Sigmoid colon (tissue), 7 donors: ENCODE measurements around the gene SLC24A4. TPM values are rescaled to one million over a fixed set of nuclear protein-coding genes. Genes with fewer than 3 reads are reported as not detected.
A peak's percentile ranks its signal among the peaks of the same experiment; 100 is the strongest.

Source experiments
- DNase-seq: peaks from one replicate; pipeline ENCODE4 v3.0.0-alpha.2; 2019
- H3K27ac ChIP-seq, 4 donors: fragments of 200-600 bp; sonication (generic); one replicate each; pipeline ENCODE4 v1.5.1; 2016 to 2019; ENCODE audit warnings: mild to moderate bottlenecking in 1 of 4
- H3K27me3 ChIP-seq, 3 donors: fragments of 200-600 bp; sonication (generic); one replicate each; pipeline ENCODE4 v1.5.1; 2019; ENCODE audit warnings: mild to moderate bottlenecking in 1 of 3
- H3K36me3 ChIP-seq, 4 donors: fragments of 200-600 bp; sonication (generic); one replicate each; pipeline ENCODE4 v1.5.1; 2016 to 2019
- H3K4me1 ChIP-seq, 4 donors: fragments of 200-600 bp; sonication (generic); one replicate each; pipeline ENCODE4 v1.5.1; 2017 to 2019
- H3K4me3 ChIP-seq, 4 donors: fragments of 200-600 bp; sonication (generic); one replicate each; pipeline ENCODE4 v1.5.1; 2017 to 2019; ENCODE audit warnings: mild to moderate bottlenecking in 2 of 4, moderate library complexity in 1 of 4
- H3K9me3 ChIP-seq, 4 donors: fragments of 200-600 bp in 3 of 4; sonication (generic) in 3 of 4; one replicate each; pipeline versions ENCODE4 v1.5.1 to v1.6.1; 2013 to 2019
- EP300 ChIP-seq, 4 donors: sonication (generic); formaldehyde crosslinking; IDR thresholded peaks; one replicate each; pipeline ENCODE4 v1.6.1; 2017; ENCODE audit warnings: antibody characterized with exemption in 4 of 4
- POLR2A ChIP-seq, 2 donors: fragments of 450-650 bp; IDR thresholded peaks; one replicate each; pipeline ENCODE4 v1.6.1; 2016; ENCODE audit warnings: antibody characterized with exemption in 2 of 2, mild to moderate bottlenecking in 2 of 2, moderate library complexity in 2 of 2
- POLR2AphosphoS5 ChIP-seq, 4 donors: sonication (generic); formaldehyde crosslinking; IDR thresholded peaks; one replicate each; pipeline ENCODE4 v1.6.1; 2017; ENCODE audit warnings: antibody characterized with exemption in 4 of 4
- WGBS, 2 donors: extraction: QIAGEN DNeasy Blood & Tissue Kit; methylation state at CpG; one replicate each; pipeline ENCODE4 v1.1.7; 2013; 5-methylcytosine and 5-hydroxymethylcytosine counted together
- intact Hi-C: fragments of 100-400 bp; cut with DNase I; formaldehyde crosslinking; loops from one replicate; pipeline ENCODE4 v1.15.1; 2023
- polyA plus RNA-seq, 3 donors: library from polyadenylated mRNA; stranded (reverse); fragments of 200-250 nt; gene quantifications; one replicate each; pipeline ENCODE4 v1.2.3, GENCODE V29; 2013
- total RNA-seq, 4 donors: library from RNA; depleted of rRNA; stranded (reverse); fragments of >200 nt; gene quantifications; one replicate each; pipeline ENCODE4 v1.1.0, GENCODE V29; 2016
- TF ChIP-seq, protein P1 (sequence below), 4 experiments: fragments of 450-650 bp in 3 of 4; fragments of 200-600 bp in 1 of 4; IDR thresholded peaks; one replicate each; pipeline ENCODE4 v1.5.1; 2016 to 2019; ENCODE audit warnings: antibody characterized with exemption in 4 of 4, mild to moderate bottlenecking in 3 of 4, moderate library complexity in 2 of 4
- donor health status: healthy with polysubstance abuse.
- donor health status: Bipolar disorder and iron deficiency.
- donor health status: healthy.

SLC24A4 gene
- total and polyA plus RNA-seq, 7 donors, result under 0.01 to 1.4 (median 0.77) TPM; not detected in 1

- Histone ChIP-seq H3K4me3 (no peak overlapping the region), H3K9me3 (no peaks in the 10 kb centered on the region), H3K4me1 (peaks cover 0 to 9% (median 4%) of the 10 kb centered on the region in 4 donors), H3K36me3 (no peaks in the 10 kb centered on the region), H3K27me3 (no peaks in the 10 kb centered on the region), H3K27ac (peak overlapping the region in 1 of 4 donors; percentile 11)
- WGBS, 2 donors, result 7 to 28% methylated on average over 6 of the region's 6 CpGs
- intact Hi-C loops, result no loop called here
- TF ChIP-seq, protein P1, sequence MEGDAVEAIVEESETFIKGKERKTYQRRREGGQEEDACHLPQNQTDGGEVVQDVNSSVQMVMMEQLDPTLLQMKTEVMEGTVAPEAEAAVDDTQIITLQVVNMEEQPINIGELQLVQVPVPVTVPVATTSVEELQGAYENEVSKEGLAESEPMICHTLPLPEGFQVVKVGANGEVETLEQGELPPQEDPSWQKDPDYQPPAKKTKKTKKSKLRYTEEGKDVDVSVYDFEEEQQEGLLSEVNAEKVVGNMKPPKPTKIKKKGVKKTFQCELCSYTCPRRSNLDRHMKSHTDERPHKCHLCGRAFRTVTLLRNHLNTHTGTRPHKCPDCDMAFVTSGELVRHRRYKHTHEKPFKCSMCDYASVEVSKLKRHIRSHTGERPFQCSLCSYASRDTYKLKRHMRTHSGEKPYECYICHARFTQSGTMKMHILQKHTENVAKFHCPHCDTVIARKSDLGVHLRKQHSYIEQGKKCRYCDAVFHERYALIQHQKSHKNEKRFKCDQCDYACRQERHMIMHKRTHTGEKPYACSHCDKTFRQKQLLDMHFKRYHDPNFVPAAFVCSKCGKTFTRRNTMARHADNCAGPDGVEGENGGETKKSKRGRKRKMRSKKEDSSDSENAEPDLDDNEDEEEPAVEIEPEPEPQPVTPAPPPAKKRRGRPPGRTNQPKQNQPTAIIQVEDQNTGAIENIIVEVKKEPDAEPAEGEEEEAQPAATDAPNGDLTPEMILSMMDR (IDR thresholded peaks at IDR 0.05), result no peak
- TF ChIP-seq POLR2A (IDR thresholded peaks at IDR 0.05), result no peak
- TF ChIP-seq EP300 (IDR thresholded peaks at IDR 0.05), result no peak
- TF ChIP-seq POLR2AphosphoS5 (IDR thresholded peaks at IDR 0.05), result no peak
- no peak for DNase-seq
Observed at GRCh38 chr14:92421751-92422150, 98.8 kb downstream of the SLC24A4 start.

DNA sequence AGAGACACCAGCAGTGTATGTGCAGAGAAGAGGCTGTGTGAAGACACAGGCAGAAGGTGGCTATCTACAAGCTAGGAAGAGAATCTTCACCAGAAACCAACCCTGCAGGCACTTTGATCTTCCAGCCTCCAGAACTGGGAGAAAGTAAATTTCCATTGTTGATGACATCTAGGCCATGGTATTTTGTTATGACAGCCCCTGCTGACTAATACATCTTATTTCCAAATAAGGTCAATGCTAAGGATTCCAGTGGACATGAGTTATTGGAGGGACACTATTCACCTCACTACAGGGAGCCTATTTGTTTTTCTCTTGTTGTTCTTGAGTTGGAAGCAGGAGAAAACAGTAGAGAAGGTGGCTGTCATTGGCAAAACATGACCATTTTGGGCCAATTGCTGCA, 102.1 kb downstream of the SLC24A4 start:
- no peaks in the 10 kb centered on the region for H3K36me3 ChIP-seq
- H3K27me3 ChIP-seq, result no peaks in the 10 kb centered on the region
- no peak overlapping the region for H3K4me3 ChIP-seq
- H3K4me1 ChIP-seq, result peaks cover 0 to 15% (median 6%) of the 10 kb centered on the region in 4 donors
- TF ChIP-seq EP300 (IDR thresholded peaks at IDR 0.05) (no peak), POLR2A (IDR thresholded peaks at IDR 0.05) (no peak), POLR2AphosphoS5 (IDR thresholded peaks at IDR 0.05) (peak in 1 of 4 donors; percentile 16)
- no peak for DNase-seq
- intact Hi-C loops, result no loop called here
- H3K9me3 ChIP-seq, result no peaks in the 10 kb centered on the region
- peak overlapping the region in 1 of 4 donors; percentile 58 for H3K27ac ChIP-seq

DNA sequence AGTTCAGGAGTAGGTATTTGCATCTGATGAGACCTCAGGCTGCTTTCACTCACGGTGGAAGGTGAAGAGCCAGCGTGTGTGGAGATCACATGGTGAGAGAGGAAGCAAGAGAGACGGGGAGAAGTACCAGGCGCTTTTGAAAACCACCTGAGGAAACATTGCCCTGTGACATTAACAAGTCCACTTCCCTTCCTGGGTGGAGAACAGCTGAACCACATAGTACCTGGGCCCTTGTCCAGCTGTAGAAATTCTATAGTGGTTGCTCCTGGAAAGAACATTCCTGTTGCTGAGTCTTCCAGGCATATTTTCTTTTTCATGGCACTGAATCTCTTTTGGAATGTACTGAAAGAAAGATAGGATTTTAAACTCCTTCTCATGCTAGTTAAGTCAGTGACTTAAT, 103.3 kb downstream of the SLC24A4 start:
- Histone ChIP-seq H3K27me3 (no peaks in the 10 kb centered on the region), H3K9me3 (no peaks in the 10 kb centered on the region), H3K4me1 (peaks cover 0 to 15% (median 6%) of the 10 kb centered on the region in 4 donors), H3K36me3 (no peaks in the 10 kb centered on the region), H3K4me3 (no peak overlapping the region), H3K27ac (peak overlapping the region in 1 of 4 donors; percentile 58)
- WGBS, 2 donors, result 26 to 60% methylated on average over 4 of the region's 4 CpGs
- intact Hi-C loops, result no loop called here
- no peak for TF ChIP-seq POLR2A (IDR thresholded peaks at IDR 0.05)
- TF ChIP-seq, protein P1 (IDR thresholded peaks at IDR 0.05), result no peak
- TF ChIP-seq EP300 (IDR thresholded peaks at IDR 0.05), result no peak
- TF ChIP-seq POLR2AphosphoS5 (IDR thresholded peaks at IDR 0.05), result peak in 1 of 4 donors; percentile 55
- DNase-seq, result no peak

DNA sequence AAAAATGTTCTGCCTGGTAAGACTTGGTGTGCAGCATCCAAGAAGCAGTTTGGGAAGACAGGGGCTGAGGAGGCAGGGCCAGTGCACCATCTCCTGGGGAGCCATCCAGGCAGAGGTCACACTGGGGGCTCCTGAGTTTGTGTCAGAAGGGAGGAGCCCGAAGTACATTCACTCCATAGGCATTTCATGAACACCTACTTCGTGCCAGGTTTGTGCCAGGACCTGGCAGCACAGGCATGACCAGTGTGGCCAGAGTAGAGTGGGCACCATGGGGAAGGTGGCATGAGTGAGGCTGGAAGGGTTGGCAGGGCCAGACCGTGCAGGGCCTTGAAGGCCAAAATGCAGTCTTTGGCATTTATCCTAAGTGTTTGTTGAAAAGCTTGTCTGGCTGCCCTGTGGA, 104.1 kb downstream of the SLC24A4 start:
- Histone ChIP-seq H3K4me3 (no peak overlapping the region), H3K36me3 (no peaks in the 10 kb centered on the region), H3K9me3 (no peaks in the 10 kb centered on the region), H3K27ac (peak overlapping the region in 1 of 4 donors; percentile 58), H3K4me1 (peaks cover 0 to 15% (median 6%) of the 10 kb centered on the region in 4 donors), H3K27me3 (no peaks in the 10 kb centered on the region)
- intact Hi-C loops, result no loop called here
- WGBS, 2 donors, result 82 to 91% methylated on average over 3 of the region's 3 CpGs
- TF ChIP-seq POLR2AphosphoS5 (IDR thresholded peaks at IDR 0.05) (no peak), EP300 (IDR thresholded peaks at IDR 0.05) (no peak), POLR2A (IDR thresholded peaks at IDR 0.05) (no peak)
- TF ChIP-seq, protein P1 (IDR thresholded peaks at IDR 0.05), result no peak
- DNase-seq, result no peak

GRCh38 chr14:92430686-92431085, 107.7 kb downstream of the SLC24A4 start:
- intact Hi-C loops, result no loop called here
- Histone ChIP-seq H3K4me1 (peaks cover 0 to 15% (median 6%) of the 10 kb centered on the region in 4 donors), H3K36me3 (no peaks in the 10 kb centered on the region), H3K9me3 (peaks cover 0 to 2% (median 0%) of the 10 kb centered on the region in 4 donors), H3K27ac (no peak overlapping the region), H3K27me3 (no peaks in the 10 kb centered on the region), H3K4me3 (no peak overlapping the region)
- TF ChIP-seq EP300 (IDR thresholded peaks at IDR 0.05) (no peak), POLR2A (IDR thresholded peaks at IDR 0.05) (no peak)
- TF ChIP-seq, protein P1 (IDR thresholded peaks at IDR 0.05), result no peak
- 75 to 76% methylated on average over 3 of the region's 3 CpGs for WGBS, 2 donors
- no peak for DNase-seq
